ENCODE data around the gene TSPEAR. TPM values are rescaled to one million over a fixed set of nuclear protein-coding genes. Genes with fewer than 3 reads are reported as not detected.

TSPEAR gene
- total RNA-seq, 1 experiment from 2014 or later: 1.8 TPM

- no peaks in the 10 kb centered on the region for H3K27me3 ChIP-seq (ENCODE audit: control insufficient read depth, insufficient read depth, low read length)
- no peaks in the 10 kb centered on the region; the same call in 1 of the 2 replicates for H3K36me3 ChIP-seq (replicated peaks; ENCODE audit: control insufficient read depth, insufficient read depth, low read length)
- peak; percentile 53 for DNase-seq
- no peak overlapping the region for H3K4me3 ChIP-seq (ENCODE audit: insufficient read depth, low read depth, low read length)
These were observed 212.8 kb downstream of the TSPEAR start for GRCh38 chr21:44498280-44499210.

DNA sequence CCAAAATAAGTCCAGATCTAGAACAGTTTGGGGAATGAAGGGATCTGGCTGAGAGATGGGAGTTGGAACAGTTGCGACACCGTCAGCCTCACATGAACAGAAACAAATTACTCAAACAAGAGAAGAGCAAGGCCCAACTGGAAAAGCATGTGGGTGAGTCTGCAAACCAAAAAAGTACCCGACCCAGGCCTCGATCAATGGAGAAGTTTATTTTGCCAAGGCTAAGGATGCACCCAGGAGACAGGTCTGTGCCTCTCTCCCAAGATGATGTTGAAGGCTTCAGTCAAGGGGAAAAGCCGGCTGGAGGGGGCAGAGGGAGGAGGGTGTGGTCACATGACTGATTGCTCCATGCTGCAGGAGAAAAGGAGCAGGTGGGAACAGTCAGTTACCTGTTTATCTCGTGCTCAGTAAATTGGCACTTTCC is 213.7 kb downstream of the TSPEAR start:
- Histone ChIP-seq H3K4me3 (ENCODE audit: insufficient read depth, low read depth, low read length) (no peak overlapping the region), H3K36me3 (replicated peaks; ENCODE audit: control insufficient read depth, insufficient read depth, low read length) (no peaks in the 10 kb centered on the region; the same call in 1 of the 2 replicates), H3K27me3 (ENCODE audit: control insufficient read depth, insufficient read depth, low read length) (no peaks in the 10 kb centered on the region)
- DNase-seq: peak; percentile 63

DNA sequence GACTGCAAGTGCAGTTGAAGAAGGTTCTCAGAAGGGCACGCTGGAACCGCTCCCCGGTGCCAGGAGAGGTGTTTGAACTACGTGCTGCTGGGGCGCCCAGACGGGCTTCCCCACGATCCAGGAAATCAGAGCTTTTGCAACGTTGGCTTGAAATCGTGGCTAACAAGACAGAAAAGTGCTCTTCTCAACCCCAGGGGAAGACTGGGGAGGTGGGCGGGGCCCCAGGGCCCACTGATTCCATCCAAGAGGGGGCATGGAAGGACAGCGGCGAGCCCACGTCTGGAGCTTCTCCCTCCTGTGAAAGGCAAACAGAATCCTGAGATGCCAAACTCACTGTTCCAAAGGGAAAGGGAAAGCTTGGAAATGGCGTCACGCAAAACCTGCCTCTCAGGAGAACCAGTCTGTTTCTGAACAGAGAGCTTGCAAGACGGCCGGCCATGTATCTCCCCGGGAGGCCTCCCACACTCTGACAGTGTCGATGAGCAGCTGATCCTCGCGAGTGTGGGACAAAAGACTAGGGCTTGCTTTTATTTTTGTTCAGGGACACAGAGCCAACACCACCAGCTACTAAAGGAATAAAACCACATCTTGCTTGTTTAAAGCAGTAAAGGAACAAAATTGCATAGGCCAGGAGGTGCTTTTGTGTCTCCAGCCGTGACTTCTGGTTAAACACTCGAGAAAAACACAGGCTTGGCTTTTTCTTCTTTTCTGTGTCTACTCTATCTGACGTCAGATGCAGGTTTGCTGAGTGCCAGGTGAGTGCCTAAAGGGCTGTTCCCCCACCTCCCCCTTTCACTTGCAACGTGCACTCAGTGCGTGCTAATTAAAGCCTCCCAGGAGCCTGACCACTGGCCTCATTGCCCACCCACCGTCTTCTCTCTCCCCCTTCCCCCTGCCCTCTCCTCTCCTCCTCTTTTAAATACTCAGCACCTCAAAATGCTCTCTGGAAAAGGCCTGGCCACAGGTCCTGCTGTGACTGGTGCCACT is 214.5 kb downstream of the TSPEAR start:
- H3K36me3 ChIP-seq (replicated peaks; ENCODE audit: control insufficient read depth, insufficient read depth, low read length): no peaks in the 10 kb centered on the region; the same call in none of the 2 replicates
- H3K27me3 ChIP-seq (ENCODE audit: control insufficient read depth, insufficient read depth, low read length): no peaks in the 10 kb centered on the region
- DNase-seq: peak; percentile 67
- no peak overlapping the region for H3K4me3 ChIP-seq (ENCODE audit: insufficient read depth, low read depth, low read length)

- Histone ChIP-seq H3K4me3 (ENCODE audit: insufficient read depth, low read depth, low read length) (no peak overlapping the region), H3K36me3 (replicated peaks; ENCODE audit: control insufficient read depth, insufficient read depth, low read length) (no peaks in the 10 kb centered on the region; the same call in none of the 2 replicates), H3K27me3 (ENCODE audit: control insufficient read depth, insufficient read depth, low read length) (no peaks in the 10 kb centered on the region)
- no peak for DNase-seq
These were observed 215.5 kb downstream of the TSPEAR start for GRCh38 chr21:44495611-44496563.

DNA sequence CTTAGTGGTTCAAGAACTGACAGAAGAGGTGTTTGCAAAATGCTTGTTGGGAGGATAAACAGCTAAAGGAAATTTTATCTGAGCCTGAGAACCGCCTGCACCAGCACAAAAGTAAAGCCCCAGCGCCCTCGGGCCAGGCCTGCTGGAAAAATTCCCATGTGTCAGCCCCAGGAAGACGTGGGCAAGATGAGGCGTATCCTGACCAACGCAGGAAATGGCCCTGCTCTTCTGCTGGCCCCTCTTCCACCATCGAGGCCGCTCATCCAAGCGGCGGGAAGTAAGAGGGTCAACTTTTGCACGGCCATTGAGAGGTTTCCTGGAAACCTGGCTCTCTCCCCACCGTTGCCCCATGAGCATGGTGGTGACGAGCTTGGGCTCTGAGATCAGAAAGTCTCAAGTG is 216.4 kb downstream of the TSPEAR start:
- no peak for DNase-seq
- H3K4me3 ChIP-seq (ENCODE audit: insufficient read depth, low read depth, low read length): no peak overlapping the region
- H3K36me3 ChIP-seq (replicated peaks; ENCODE audit: control insufficient read depth, insufficient read depth, low read length): peaks cover 3% of the 10 kb centered on the region
- H3K27me3 ChIP-seq (ENCODE audit: control insufficient read depth, insufficient read depth, low read length): no peaks in the 10 kb centered on the region

DNA sequence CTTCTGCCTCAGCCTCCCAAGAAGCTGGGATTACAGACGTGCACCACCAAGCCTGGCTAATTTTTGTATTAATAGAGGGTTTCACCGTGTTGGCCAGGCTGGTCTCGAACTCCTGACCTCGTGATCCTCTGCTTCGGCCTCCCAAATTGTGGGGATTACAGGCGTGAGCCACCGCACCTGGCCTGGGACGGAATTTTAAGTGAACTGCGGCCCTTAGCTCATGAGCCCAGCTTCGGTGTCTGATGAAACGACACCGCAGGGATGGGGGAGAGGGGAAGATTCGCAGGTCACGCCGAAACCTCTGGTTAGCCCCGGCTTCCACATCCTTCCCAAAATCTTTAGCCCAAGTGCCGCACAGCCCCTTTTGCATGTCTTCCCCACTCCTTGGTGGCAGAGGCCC is 217.0 kb downstream of the TSPEAR start:
- H3K4me3 ChIP-seq (ENCODE audit: insufficient read depth, low read depth, low read length): no peak overlapping the region
- no peaks in the 10 kb centered on the region for H3K27me3 ChIP-seq (ENCODE audit: control insufficient read depth, insufficient read depth, low read length)
- no peak for DNase-seq
- peaks cover 3% of the 10 kb centered on the region for H3K36me3 ChIP-seq (replicated peaks; ENCODE audit: control insufficient read depth, insufficient read depth, low read length)

- Histone ChIP-seq H3K27me3 (ENCODE audit: control insufficient read depth, insufficient read depth, low read length) (no peaks in the 10 kb centered on the region), H3K4me3 (ENCODE audit: insufficient read depth, low read depth, low read length) (no peak overlapping the region), H3K36me3 (replicated peaks; ENCODE audit: control insufficient read depth, insufficient read depth, low read length) (peaks cover 3% of the 10 kb centered on the region)
- DNase-seq: no peak
These were observed 218.6 kb downstream of the TSPEAR start for GRCh38 chr21:44492567-44493385.

- peaks cover 3% of the 10 kb centered on the region for H3K36me3 ChIP-seq (replicated peaks; ENCODE audit: control insufficient read depth, insufficient read depth, low read length)
- no peaks in the 10 kb centered on the region; the same call in 1 of the 2 replicates for H3K27me3 ChIP-seq (ENCODE audit: control insufficient read depth, insufficient read depth, low read length)
- no peak for DNase-seq
- no peak overlapping the region for H3K4me3 ChIP-seq (ENCODE audit: insufficient read depth, low read depth, low read length)
These were observed 220.6 kb downstream of the TSPEAR start for GRCh38 chr21:44490816-44491215.

- no peaks in the 10 kb centered on the region; the same call in 1 of the 2 replicates for H3K27me3 ChIP-seq (ENCODE audit: control insufficient read depth, insufficient read depth, low read length)
These were observed 221.0 kb downstream of the TSPEAR start for GRCh38 chr21:44490405-44490804.

GRCh38 chr21:44489962-44490361 is 221.4 kb downstream of the TSPEAR start:
- no peak overlapping the region for H3K4me3 ChIP-seq (ENCODE audit: insufficient read depth, low read depth, low read length)
- peak; percentile 75 for DNase-seq
- no peaks in the 10 kb centered on the region; the same call in 1 of the 2 replicates for H3K27me3 ChIP-seq (ENCODE audit: control insufficient read depth, insufficient read depth, low read length)
- H3K36me3 ChIP-seq (replicated peaks; ENCODE audit: control insufficient read depth, insufficient read depth, low read length): peaks cover 3% of the 10 kb centered on the region

More at GRCh38 chr21:44490405-44490804, 221.0 kb downstream of the TSPEAR start:
- Histone ChIP-seq H3K36me3 (replicated peaks; ENCODE audit: control insufficient read depth, insufficient read depth, low read length) (peaks cover 3% of the 10 kb centered on the region), H3K4me3 (ENCODE audit: insufficient read depth, low read depth, low read length) (no peak overlapping the region)
- no peak for DNase-seq

DNA sequence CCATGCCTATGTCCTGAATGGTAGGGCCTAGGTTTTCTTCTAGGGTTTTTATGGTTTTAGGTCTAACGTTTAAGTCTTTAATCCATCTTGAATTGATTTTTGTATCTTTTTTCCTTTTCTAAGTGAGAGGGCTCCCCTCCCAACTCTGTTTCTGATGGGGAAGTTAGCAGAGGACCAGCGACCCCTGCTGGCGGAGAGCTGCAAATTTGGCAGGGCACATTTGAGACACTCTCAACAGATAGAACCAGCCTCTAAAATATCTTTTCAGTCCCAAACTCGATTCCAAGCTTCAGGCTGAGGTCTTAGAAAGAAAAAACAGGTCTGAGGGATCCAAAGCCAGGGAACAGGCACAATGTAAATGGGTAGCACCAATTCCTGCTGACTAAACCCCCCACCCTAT is 223.5 kb downstream of the TSPEAR start:
- peak; percentile 86 for DNase-seq
- Histone ChIP-seq H3K27me3 (ENCODE audit: control insufficient read depth, insufficient read depth, low read length) (no peaks in the 10 kb centered on the region; the same call in 1 of the 2 replicates), H3K36me3 (replicated peaks; ENCODE audit: control insufficient read depth, insufficient read depth, low read length) (peaks cover 3% of the 10 kb centered on the region), H3K4me3 (ENCODE audit: insufficient read depth, low read depth, low read length) (no peak overlapping the region)

GRCh38 chr21:44486302-44486701 is 225.1 kb downstream of the TSPEAR start:
- Histone ChIP-seq H3K36me3 (replicated peaks; ENCODE audit: control insufficient read depth, insufficient read depth, low read length) (peaks cover 3% of the 10 kb centered on the region), H3K27me3 (ENCODE audit: control insufficient read depth, insufficient read depth, low read length) (no peaks in the 10 kb centered on the region; the same call in 1 of the 2 replicates), H3K4me3 (ENCODE audit: insufficient read depth, low read depth, low read length) (peak overlapping the region; percentile 71)
- DNase-seq: no peak

DNA sequence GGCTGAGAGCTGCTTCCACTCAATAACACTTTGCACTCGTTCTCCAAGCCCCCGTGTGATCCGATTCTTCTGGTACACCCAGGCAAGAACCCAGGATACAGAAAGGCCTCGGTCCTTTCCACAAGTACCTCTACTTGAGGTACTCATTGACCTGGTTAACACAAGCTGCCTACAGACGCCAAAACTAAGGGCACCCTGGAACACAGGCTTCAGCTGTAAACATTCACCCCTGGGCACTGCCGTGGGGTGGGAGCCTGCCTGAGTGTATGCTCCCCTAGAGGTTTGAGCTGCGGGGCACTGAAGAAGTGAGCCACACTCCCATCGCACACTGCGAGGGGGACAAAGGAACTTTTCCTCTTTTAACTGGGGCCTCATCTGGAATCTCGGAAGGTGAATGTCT is 225.6 kb downstream of the TSPEAR start:
- DNase-seq: no peak
- Histone ChIP-seq H3K4me3 (ENCODE audit: insufficient read depth, low read depth, low read length) (peak overlapping the region; percentile 71), H3K36me3 (replicated peaks; ENCODE audit: control insufficient read depth, insufficient read depth, low read length) (peaks cover 3% of the 10 kb centered on the region)

More for the DNA sequence above, 225.6 kb downstream of the TSPEAR start:
- no peaks in the 10 kb centered on the region; the same call in 1 of the 2 replicates for H3K27me3 ChIP-seq (ENCODE audit: control insufficient read depth, insufficient read depth, low read length)
